Activated naive CD4-positive, alpha-beta T cell (primary cell): ENCODE results near the gene PLAC1.

Experiments
- DNase-seq, 4 experiments: peaks; one replicate each; lab custom pipeline; 2025; lab: John Stamatoyannopoulos, UW

PLAC1 gene

DNA sequence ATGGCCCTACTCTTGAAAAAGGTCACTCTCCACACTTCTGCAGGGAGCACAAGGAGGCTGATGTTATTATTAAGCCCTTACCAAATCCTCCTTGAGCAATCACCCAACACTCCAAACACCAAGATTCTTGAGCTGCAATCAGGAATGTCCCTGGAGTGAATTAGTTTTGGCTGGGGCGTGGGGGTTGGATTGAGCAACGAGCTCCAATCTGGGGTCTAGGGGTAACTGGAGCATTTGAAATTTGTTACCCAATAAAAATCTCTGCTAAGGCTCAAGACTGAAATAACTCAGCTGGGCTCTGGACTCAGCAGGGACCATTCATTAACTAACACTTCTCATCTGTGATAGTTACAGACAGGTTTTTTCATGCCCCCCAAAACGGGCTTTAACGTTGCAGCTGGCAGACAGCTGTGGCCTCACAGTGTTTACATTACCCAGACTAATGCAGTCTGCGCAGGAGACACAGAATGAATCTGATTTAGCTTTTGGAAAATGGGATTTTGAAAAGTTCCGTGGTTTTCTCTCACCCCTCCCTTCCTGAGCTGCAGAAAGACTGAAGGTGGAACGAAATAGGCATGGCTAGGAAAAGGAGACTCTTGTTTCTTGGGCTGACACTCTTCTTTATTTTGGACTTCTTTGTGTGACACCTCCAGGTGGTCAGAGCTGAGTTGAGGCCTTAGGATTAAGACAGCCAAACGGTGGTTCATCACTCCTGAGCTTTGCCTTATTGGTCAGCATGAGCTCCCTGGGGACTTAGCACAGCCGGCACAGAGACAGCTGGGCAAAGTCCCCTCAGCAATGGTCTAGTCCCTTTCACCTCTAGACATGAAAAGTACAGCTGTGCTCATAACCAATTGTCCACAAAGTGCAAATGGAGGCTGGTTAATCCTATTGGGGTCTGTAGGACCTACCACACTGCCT is 26.6 kb downstream of the PLAC1 start:
- DNase-seq: no peak

- DNase-seq: no peak
Observed at GRCh38 chrX:134628663-134629062, 29.6 kb downstream of the PLAC1 start.

GRCh38 chrX:134626434-134626833 is 31.8 kb downstream of the PLAC1 start:
- DNase-seq: no peak

- no peak for DNase-seq
Observed at GRCh38 chrX:134625315-134625718, 33.0 kb downstream of the PLAC1 start.

DNA sequence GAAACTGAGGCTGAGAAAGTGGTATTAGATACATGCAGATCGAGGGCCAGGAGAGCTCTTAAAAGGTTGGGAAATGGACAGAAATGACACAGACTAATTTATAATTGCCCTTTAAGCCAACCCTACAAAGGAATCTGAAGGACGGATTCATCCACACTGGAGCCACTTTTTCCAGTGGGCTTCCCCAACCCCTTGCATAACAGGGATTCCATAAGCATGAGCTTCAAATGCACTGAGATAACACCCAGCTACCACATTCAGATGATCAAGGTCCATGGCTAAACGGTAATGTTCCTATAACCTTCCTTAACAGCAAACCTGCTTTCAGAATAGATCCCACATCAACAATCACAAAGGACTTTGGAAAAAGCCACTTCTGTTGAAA is 34.2 kb downstream of the PLAC1 start:
- no peak for DNase-seq

- DNase-seq: no peak
Observed at GRCh38 chrX:134623293-134624045, 34.8 kb downstream of the PLAC1 start.

GRCh38 chrX:134622813-134623185 is 35.5 kb downstream of the PLAC1 start:
- no peak for DNase-seq

DNA sequence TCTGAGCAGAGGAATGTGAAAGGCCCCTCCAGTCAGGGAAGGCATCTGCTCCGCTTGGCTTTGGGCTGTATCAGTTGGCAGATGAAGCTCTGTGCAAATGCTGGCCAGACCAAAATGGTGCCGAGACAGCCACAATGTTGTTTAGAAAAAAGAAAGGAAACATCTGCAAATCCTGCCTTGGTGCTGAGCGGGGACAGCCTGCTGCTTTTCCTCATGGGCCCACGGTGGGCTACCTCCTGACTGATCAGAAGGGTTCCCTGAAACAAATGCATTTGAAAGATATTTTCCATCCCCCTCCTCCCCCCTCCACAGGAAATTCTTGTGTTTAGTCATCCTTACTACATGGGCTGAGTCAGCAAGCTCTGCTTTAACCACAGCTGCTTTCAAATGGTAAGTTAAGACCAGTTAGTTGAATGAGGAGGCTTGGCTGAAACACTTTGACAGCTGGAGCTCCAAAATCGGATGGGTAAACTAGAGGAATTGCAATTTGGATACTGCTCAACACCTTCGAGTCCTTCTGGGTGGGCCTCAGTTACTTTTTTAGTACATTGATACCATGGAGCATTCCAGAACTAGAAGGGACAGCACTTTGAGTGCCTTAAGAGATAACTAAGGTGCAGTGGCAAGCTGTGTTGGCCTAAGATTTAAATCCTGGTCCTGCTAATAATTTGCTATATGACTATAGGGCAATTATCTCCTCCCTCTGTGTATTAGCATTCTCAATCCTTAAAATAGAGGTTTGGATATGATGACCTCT is 36.0 kb downstream of the PLAC1 start:
- no peak for DNase-seq

GRCh38 chrX:134619838-134620237 is 38.4 kb downstream of the PLAC1 start:
- DNase-seq: no peak

- no peak for DNase-seq
Observed at GRCh38 chrX:134613396-134613795, 44.9 kb downstream of the PLAC1 start.

- DNase-seq: no peak
Observed at GRCh38 chrX:134608153-134608552, 50.1 kb downstream of the PLAC1 start.

- no peak for DNase-seq
Observed at GRCh38 chrX:134607523-134607922, 50.7 kb downstream of the PLAC1 start.

- no peak for DNase-seq
Observed at GRCh38 chrX:134604701-134605311, 53.5 kb downstream of the PLAC1 start.

- DNase-seq: no peak
Observed at GRCh38 chrX:134603806-134604700, 54.2 kb downstream of the PLAC1 start.

GRCh38 chrX:134602410-134602809 is 55.9 kb downstream of the PLAC1 start:
- DNase-seq: no peak

GRCh38 chrX:134601240-134601765 is 57.0 kb downstream of the PLAC1 start:
- no peak for DNase-seq

GRCh38 chrX:134600714-134601113 is 57.6 kb downstream of the PLAC1 start:
- DNase-seq: no peak

DNA sequence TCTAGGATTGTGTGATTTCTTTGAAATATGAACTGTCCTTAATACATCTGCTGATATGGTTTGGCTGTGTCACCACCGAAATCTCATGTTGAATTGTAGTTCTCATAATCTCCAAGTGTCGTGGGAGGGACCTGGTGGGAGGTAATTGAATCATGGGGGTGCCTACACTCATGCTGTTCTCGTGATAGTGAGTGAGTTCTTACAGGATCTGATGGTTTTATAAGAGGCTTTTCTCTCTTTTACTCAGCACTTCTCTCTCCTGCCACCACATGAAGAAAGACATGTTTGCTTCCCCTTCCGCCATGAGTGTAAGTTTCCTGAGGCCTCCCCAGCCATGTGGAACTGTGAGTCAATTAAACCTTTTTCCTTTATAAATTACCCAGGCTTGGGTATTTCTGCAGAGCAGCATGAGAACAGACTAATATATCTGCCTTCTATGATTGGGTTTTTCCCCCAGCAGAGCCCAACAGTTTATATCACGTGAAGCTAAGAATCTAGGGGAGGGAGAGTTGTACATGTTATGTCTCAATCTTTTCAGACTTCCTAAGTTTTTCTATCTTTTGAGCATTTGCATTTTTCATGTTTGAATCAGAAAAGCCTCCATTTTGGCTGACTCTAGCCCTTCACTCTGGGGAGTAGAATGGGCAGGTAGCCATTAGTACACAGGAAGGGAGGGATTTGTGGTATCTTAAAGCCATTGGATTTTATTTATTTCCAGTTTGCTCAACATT is 58.9 kb downstream of the PLAC1 start:
- no peak for DNase-seq

GRCh38 chrX:134592303-134592702 is 66.0 kb downstream of the PLAC1 start:
- no peak for DNase-seq

- DNase-seq: no peak
Observed at GRCh38 chrX:134591502-134591901, 66.8 kb downstream of the PLAC1 start.
